ENCODE data around the gene ROR2. TPM values are rescaled to one million over a fixed set of nuclear protein-coding genes. Genes with fewer than 3 reads are reported as not detected.
"Not testable (repeated sequence)": the region's sequence is repeated elsewhere in the genome, so short reads cannot be mapped to it uniquely, and the experiment has no call there.

The ROR2 gene
- total RNA-seq, 2 experiments from 2014 or later, result not detected

DNA sequence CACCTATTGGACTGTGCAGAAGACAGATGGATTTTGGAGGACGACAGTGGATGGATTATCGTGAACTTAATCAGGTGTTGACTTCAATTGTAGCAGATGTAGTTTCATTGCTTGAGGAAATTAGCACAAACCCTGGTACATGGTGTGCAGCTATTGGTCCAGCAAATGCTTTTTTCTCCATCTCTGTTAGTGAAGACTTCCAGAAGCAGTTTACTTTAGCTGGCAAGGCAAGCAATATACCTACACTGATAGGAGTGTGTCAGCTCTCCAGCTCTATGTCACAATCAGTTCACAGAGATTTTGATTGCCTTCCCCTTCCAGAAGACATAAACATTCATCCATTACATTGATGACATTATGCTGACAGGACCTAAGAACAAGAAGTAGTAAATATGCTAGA lies 35.7 kb upstream of the ROR2 start:
- Histone ChIP-seq H3K9me3 (ENCODE audit: control insufficient read depth in 1 of 2, insufficient read depth in 1 of 2, low read length in 2 of 2) (no peaks in the 10 kb centered on the region), H3K27ac (ENCODE audit: low read depth in 1 of 2, low read length in 2 of 2) (no peak overlapping the region), H3K36me3 (ENCODE audit: insufficient read depth, low read length) (no peaks in the 10 kb centered on the region), H3K27me3 (ENCODE audit: control insufficient read depth in 1 of 2, insufficient read depth in 2 of 2, low read length in 2 of 2) (no peaks in the 10 kb centered on the region), H3K4me3 (ENCODE audit: low read length) (no peak overlapping the region), H3K4me1 (ENCODE audit: insufficient read depth, low read length) (no peaks in the 10 kb centered on the region)
- Mint-ChIP-seq H3K36me3 (ENCODE audit: low read depth) (no peaks in the 10 kb centered on the region), H3K27me3 (peaks cover 18% of the 10 kb centered on the region), H3K9me3 (peaks cover 3% of the 10 kb centered on the region), H3K4me3 (no peak overlapping the region), H3K4me1 (ENCODE audit: low read depth) (no peaks in the 10 kb centered on the region), H3K27ac (no peak overlapping the region)
- ATAC-seq (ENCODE audit: poor library complexity), result no peak
- DNase-seq, result no peak
- CTCF ChIA-PET, result no interaction called here
- POLR2A ChIA-PET, result no interaction called here
- TF ChIP-seq, protein P1, sequence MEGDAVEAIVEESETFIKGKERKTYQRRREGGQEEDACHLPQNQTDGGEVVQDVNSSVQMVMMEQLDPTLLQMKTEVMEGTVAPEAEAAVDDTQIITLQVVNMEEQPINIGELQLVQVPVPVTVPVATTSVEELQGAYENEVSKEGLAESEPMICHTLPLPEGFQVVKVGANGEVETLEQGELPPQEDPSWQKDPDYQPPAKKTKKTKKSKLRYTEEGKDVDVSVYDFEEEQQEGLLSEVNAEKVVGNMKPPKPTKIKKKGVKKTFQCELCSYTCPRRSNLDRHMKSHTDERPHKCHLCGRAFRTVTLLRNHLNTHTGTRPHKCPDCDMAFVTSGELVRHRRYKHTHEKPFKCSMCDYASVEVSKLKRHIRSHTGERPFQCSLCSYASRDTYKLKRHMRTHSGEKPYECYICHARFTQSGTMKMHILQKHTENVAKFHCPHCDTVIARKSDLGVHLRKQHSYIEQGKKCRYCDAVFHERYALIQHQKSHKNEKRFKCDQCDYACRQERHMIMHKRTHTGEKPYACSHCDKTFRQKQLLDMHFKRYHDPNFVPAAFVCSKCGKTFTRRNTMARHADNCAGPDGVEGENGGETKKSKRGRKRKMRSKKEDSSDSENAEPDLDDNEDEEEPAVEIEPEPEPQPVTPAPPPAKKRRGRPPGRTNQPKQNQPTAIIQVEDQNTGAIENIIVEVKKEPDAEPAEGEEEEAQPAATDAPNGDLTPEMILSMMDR (IDR thresholded peaks at IDR 0.05), result no peak
- intact Hi-C loops (cut with DNase I, micrococcal nuclease), result no loop called here

DNA sequence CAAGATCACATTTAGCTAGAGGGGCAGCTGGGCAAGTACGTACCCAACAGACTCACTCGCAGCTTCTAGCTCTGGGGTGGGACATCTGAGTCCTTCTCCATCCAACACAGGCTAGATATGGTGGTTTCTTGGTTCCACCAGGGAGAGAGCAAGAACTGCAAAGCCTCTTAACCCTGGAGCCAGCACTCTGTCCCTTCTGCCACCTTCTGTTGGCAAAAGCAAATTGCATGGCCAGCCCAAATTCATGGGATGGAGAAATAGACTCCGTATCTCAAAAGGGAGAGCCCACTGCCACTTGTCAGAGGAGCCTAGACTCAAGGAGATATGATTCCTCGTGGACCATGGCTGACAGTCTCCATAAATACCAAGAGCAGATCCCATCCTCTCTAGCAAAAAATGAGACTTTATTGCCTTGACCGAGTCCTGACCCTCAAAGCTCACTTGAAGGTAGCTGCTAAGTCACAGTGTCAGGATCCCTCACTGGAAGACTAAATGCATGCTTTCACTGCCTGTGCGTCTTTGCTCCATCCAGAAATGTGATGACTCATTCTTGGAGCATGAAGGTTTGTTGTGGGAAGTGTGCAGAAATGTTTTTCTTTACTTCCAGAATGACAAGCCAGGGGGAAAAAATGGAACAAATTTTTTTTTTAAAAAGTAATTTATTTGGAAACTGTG lies 28.8 kb upstream of the ROR2 start:
- peaks cover 3% of the 10 kb centered on the region for H3K9me3 Mint-ChIP-seq
- H3K4me1 Mint-ChIP-seq (ENCODE audit: low read depth), result no peaks in the 10 kb centered on the region
- no peak overlapping the region for H3K4me3 ChIP-seq (ENCODE audit: low read length)
- POLR2A ChIA-PET, result no interaction called here
- DNase-seq (peak in 3 of 14 experiments; percentile 4 to 14 (median 10)), ATAC-seq (ENCODE audit: poor library complexity) (no peak)
- no peak overlapping the region for H3K27ac ChIP-seq (ENCODE audit: low read depth in 1 of 2, low read length in 2 of 2)
- H3K27me3 ChIP-seq (ENCODE audit: control insufficient read depth in 1 of 2, insufficient read depth in 2 of 2, low read length in 2 of 2), result no peaks in the 10 kb centered on the region
- no peak overlapping the region for H3K27ac Mint-ChIP-seq
- H3K4me3 Mint-ChIP-seq, result no peak overlapping the region
- CTCF ChIA-PET, result no interaction called here
- no peaks in the 10 kb centered on the region for H3K9me3 ChIP-seq (ENCODE audit: control insufficient read depth in 1 of 2, insufficient read depth in 1 of 2, low read length in 2 of 2)
- TF ChIP-seq, protein P1 (IDR thresholded peaks at IDR 0.05), result no peak
- no peaks in the 10 kb centered on the region for H3K4me1 ChIP-seq (ENCODE audit: insufficient read depth, low read length)
- peaks cover 14% of the 10 kb centered on the region for H3K27me3 Mint-ChIP-seq
- intact Hi-C loops (cut with DNase I, micrococcal nuclease), result no loop called here
- no peaks in the 10 kb centered on the region for H3K36me3 ChIP-seq (ENCODE audit: insufficient read depth, low read length)
- no peaks in the 10 kb centered on the region for H3K36me3 Mint-ChIP-seq (ENCODE audit: low read depth)

DNA sequence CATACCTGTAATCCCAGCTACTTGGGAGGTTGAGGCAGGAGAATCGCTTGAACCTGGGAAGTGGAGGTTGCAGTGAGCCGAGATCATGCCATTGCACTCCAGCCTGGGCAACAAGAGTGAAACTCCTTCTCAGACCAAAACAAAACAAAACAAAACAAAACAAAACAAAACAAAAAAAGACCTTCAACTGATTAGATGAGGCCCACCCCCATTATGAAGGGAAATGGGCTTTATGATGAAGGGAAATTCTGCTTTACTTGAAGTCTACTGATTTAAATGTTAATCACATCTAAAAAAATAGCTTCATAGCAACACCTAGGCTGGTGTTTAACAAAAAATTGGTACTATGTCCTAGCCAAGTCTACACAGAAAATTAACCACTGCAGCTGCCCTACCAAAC lies 25.2 kb upstream of the ROR2 start:
- H3K27ac Mint-ChIP-seq; H3K4me3 Mint-ChIP-seq; H3K27me3 ChIP-seq (ENCODE audit: control insufficient read depth in 1 of 2, insufficient read depth in 2 of 2, low read length in 2 of 2); H3K27ac ChIP-seq (ENCODE audit: low read depth in 1 of 2, low read length in 2 of 2); intact Hi-C loops (cut with DNase I, micrococcal nuclease); CTCF ChIA-PET; H3K9me3 Mint-ChIP-seq; H3K4me1 ChIP-seq (ENCODE audit: insufficient read depth, low read length); ATAC-seq (ENCODE audit: poor library complexity); H3K4me1 Mint-ChIP-seq (ENCODE audit: low read depth); POLR2A ChIA-PET; DNase-seq; H3K36me3 Mint-ChIP-seq (ENCODE audit: low read depth); H3K4me3 ChIP-seq (ENCODE audit: low read length); H3K36me3 ChIP-seq (ENCODE audit: insufficient read depth, low read length); H3K9me3 ChIP-seq (ENCODE audit: control insufficient read depth in 1 of 2, insufficient read depth in 1 of 2, low read length in 2 of 2): not testable (repeated sequence)
- peaks cover 28% of the 10 kb centered on the region for H3K27me3 Mint-ChIP-seq

DNA sequence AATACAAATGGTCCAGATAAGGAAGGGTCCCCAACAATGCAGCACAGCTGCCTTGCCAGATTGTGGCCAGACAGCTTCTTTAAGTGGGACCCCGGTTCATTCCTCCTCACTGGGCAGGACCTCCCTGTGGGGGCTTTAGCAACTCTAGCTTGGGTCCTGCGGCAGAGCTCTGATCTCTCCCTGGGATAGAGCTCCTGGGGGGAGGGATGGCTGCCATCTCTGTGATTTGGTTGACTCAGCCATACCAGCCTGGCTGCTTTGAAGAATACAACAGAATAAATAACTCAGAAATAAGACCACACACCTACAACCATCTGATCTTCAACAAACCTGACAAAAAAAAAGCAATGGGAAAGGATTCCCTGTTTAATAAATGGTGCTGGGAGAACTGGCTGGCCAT lies 22.7 kb upstream of the ROR2 start:
- CTCF ChIA-PET, result no interaction called here
- Mint-ChIP-seq H3K27me3 (peaks cover 44% of the 10 kb centered on the region), H3K36me3 (ENCODE audit: low read depth) (no peaks in the 10 kb centered on the region), H3K4me1 (ENCODE audit: low read depth) (no peaks in the 10 kb centered on the region), H3K27ac (no peak overlapping the region), H3K9me3 (no peaks in the 10 kb centered on the region), H3K4me3 (no peak overlapping the region)
- TF ChIP-seq, protein P1 (IDR thresholded peaks at IDR 0.05), result no peak
- H3K4me1 ChIP-seq (ENCODE audit: insufficient read depth, low read length), result no peaks in the 10 kb centered on the region
- no peak overlapping the region for H3K27ac ChIP-seq (ENCODE audit: low read depth in 1 of 2, low read length in 2 of 2)
- intact Hi-C loops (cut with DNase I, micrococcal nuclease), result no loop called here
- DNase-seq (no peak), ATAC-seq (ENCODE audit: poor library complexity) (no peak)
- POLR2A ChIA-PET, result no interaction called here
- peaks cover 2 to 4% of the 10 kb centered on the region in 2 experiments for H3K27me3 ChIP-seq (ENCODE audit: control insufficient read depth in 1 of 2, insufficient read depth in 2 of 2, low read length in 2 of 2)
- no peaks in the 10 kb centered on the region for H3K36me3 ChIP-seq (ENCODE audit: insufficient read depth, low read length)
- H3K9me3 ChIP-seq (ENCODE audit: control insufficient read depth in 1 of 2, insufficient read depth in 1 of 2, low read length in 2 of 2), result no peaks in the 10 kb centered on the region
- no peak overlapping the region for H3K4me3 ChIP-seq (ENCODE audit: low read length)

All from CD4-positive, alpha-beta T cell (primary cell).